Tibial artery (tissue), 4 donors: ENCODE data around the gene SUGP1.

Experiments
- DNase-seq, 2 donors: peaks; one replicate each; pipeline ENCODE4 v3.0.0-alpha.2; 2019
- H3K27ac ChIP-seq, 2 donors: fragments of 200-600 bp; sonication (generic) in 1 of 2; 1 replicate in 1 of 2; 2 replicates in 1 of 2; pipeline ENCODE4 v1.5.1; 2018 to 2019; ENCODE audit warnings: mild to moderate bottlenecking in 1 of 2
- H3K27me3 ChIP-seq, 2 donors: fragments of 200-600 bp; sonication (generic) in 1 of 2; one replicate each; pipeline versions ENCODE4 v1.5.1 to v1.6.0; 2016 to 2019
- H3K36me3 ChIP-seq, 3 donors: fragments of 200-600 bp; sonication (generic) in 2 of 3; one replicate each; pipeline ENCODE4 v1.5.1; 2016 to 2019; ENCODE audit warnings: mild to moderate bottlenecking in 2 of 3
- H3K4me1 ChIP-seq, 4 donors: fragments of 200-600 bp; sonication (generic) in 2 of 4; 1 replicate in 3 of 4; 2 replicates in 1 of 4; pipeline ENCODE4 v1.5.1; 2016 to 2019
- H3K4me3 ChIP-seq, 2 donors: fragments of 200-600 bp; sonication (generic) in 1 of 2; 1 replicate in 1 of 2; 2 replicates in 1 of 2; pipeline ENCODE4 v1.5.1; 2018 to 2019; ENCODE audit warnings: mild to moderate bottlenecking in 2 of 2
- H3K9me3 ChIP-seq, 3 donors: fragments of 200-600 bp; sonication (generic) in 1 of 3; one replicate each; pipeline ENCODE4 v1.5.1; 2016 to 2019
- CTCF ChIP-seq, 2 experiments: fragments of 200-600 bp in 1 of 2; fragments of 450-650 bp in 1 of 2; IDR thresholded peaks; one replicate each; pipeline ENCODE4 v1.5.1; 2017 to 2019; ENCODE audit warnings: antibody characterized with exemption in 2 of 2, mild to moderate bottlenecking in 1 of 2, moderate library complexity in 1 of 2
- intact Hi-C: fragments of 100-400 bp; cut with DNase I; formaldehyde crosslinking; loops from one replicate; pipeline ENCODE4 v1.15.0; 2023; ENCODE audit warnings: low total_unique reads

The SUGP1 gene

GRCh38 chr19:19321141-19321577, 850 bp upstream of the SUGP1 start:
- Histone ChIP-seq H3K4me1 (peaks cover 0 to 45% (median 30%) of the 10 kb centered on the region in 4 donors), H3K27ac (peak overlapping the region; percentile 92 to 99), H3K27me3 (no peaks in the 10 kb centered on the region), H3K9me3 (no peaks in the 10 kb centered on the region), H3K36me3 (peaks cover 20 to 38% (median 26%) of the 10 kb centered on the region in 3 donors), H3K4me3 (peak overlapping the region; percentile 94 to 98)
- DNase-seq, result no peak
- no peak for TF ChIP-seq CTCF (IDR thresholded peaks at IDR 0.05)
- intact Hi-C loops, result no loop called here

GRCh38 chr19:19319732-19320360, 463 bp downstream of the SUGP1 start:
- Histone ChIP-seq H3K4me1 (peaks cover 0 to 45% (median 30%) of the 10 kb centered on the region in 4 donors), H3K9me3 (no peaks in the 10 kb centered on the region), H3K36me3 (peaks cover 11 to 38% (median 26%) of the 10 kb centered on the region in 3 donors), H3K4me3 (peak overlapping the region; percentile 94 to 98), H3K27ac (peak overlapping the region; percentile 92 to 99), H3K27me3 (no peaks in the 10 kb centered on the region)
- no peak for TF ChIP-seq CTCF (IDR thresholded peaks at IDR 0.05)
- no peak for DNase-seq
- intact Hi-C loops, result loop anchor here (10.0 kb wide), 1 partner anchor 115 kb away; the partner anchor contains the start of gene NR2C2AP

GRCh38 chr19:19316082-19316481, 4.2 kb downstream of the SUGP1 start:
- Histone ChIP-seq H3K36me3 (peaks cover 10 to 58% (median 27%) of the 10 kb centered on the region in 3 donors), H3K4me1 (peaks cover 0 to 17% (median 8%) of the 10 kb centered on the region in 4 donors), H3K27ac (no peak overlapping the region), H3K4me3 (no peak overlapping the region), H3K9me3 (no peaks in the 10 kb centered on the region), H3K27me3 (no peaks in the 10 kb centered on the region)
- intact Hi-C loops, result loop anchor here (10.0 kb wide), 1 partner anchor 111 kb away; the partner anchor contains the start of gene NR2C2AP
- DNase-seq, result no peak
- TF ChIP-seq CTCF (IDR thresholded peaks at IDR 0.05), result no peak

- Histone ChIP-seq H3K9me3 (no peaks in the 10 kb centered on the region), H3K4me1 (peaks cover 0 to 17% (median 8%) of the 10 kb centered on the region in 4 donors), H3K27me3 (no peaks in the 10 kb centered on the region), H3K36me3 (peaks cover 10 to 61% (median 30%) of the 10 kb centered on the region in 3 donors), H3K27ac (no peak overlapping the region), H3K4me3 (no peak overlapping the region)
- TF ChIP-seq CTCF (IDR thresholded peaks at IDR 0.05), result no peak
- intact Hi-C loops, result loop anchor here (10.0 kb wide), 1 partner anchor 111 kb away; the partner anchor contains the start of gene NR2C2AP
- no peak for DNase-seq
Measured at GRCh38 chr19:19315444-19315843, 4.9 kb downstream of the SUGP1 start.

GRCh38 chr19:19308373-19308772, 11.9 kb downstream of the SUGP1 start:
- intact Hi-C loops, result no loop called here
- Histone ChIP-seq H3K9me3 (no peaks in the 10 kb centered on the region), H3K4me1 (no peaks in the 10 kb centered on the region), H3K36me3 (peaks cover 58 to 98% (median 73%) of the 10 kb centered on the region in 3 donors), H3K27me3 (no peaks in the 10 kb centered on the region), H3K4me3 (no peak overlapping the region), H3K27ac (no peak overlapping the region)
- DNase-seq, result no peak
- no peak for TF ChIP-seq CTCF (IDR thresholded peaks at IDR 0.05)
